GM21528 (cell line): ENCODE data around the gene SCG5.

ENCODE experiments used
- ATAC-seq: cut with Tn5 transposase; IDR thresholded peaks from one replicate; pipeline ENCODE4 v1.9.1; 2021; ENCODE audit warnings: mild to moderate bottlenecking, moderate library complexity; ENCODE audit not compliant: unreplicated experiment, low FRiP score

Gene SCG5

GRCh38 chr15:32657941-32658340 lies 16.4 kb downstream of the SCG5 start:
- ATAC-seq = no peak

GRCh38 chr15:32659340-32660155 lies 18.0 kb downstream of the SCG5 start:
- ATAC-seq = no peak

- no peak for ATAC-seq
These were observed 22.2 kb downstream of the SCG5 start for GRCh38 chr15:32663671-32664070.

DNA sequence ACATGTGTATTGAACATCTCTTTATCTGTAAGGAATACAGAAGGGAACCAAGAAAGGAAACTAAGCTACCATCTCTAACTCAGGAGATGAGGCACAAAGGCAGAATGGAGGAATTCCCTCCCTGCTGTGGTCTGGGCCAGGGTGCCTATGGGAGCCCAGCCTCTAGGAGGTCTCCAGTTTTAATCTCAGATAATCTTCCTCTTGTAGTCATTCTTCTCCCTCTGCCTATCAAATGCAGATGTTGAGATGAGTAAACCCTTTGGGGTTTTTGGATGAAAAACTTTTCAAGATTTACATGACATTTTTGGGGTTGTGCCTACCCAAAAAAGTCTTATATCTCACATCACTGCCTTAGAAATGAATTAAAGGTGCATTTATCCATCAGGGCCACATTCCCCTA lies 23.3 kb downstream of the SCG5 start:
- ATAC-seq = no peak

GRCh38 chr15:32667321-32667720 lies 25.8 kb downstream of the SCG5 start:
- no peak for ATAC-seq

- ATAC-seq = no peak
These were observed 27.4 kb downstream of the SCG5 start for GRCh38 chr15:32668942-32669341.

DNA sequence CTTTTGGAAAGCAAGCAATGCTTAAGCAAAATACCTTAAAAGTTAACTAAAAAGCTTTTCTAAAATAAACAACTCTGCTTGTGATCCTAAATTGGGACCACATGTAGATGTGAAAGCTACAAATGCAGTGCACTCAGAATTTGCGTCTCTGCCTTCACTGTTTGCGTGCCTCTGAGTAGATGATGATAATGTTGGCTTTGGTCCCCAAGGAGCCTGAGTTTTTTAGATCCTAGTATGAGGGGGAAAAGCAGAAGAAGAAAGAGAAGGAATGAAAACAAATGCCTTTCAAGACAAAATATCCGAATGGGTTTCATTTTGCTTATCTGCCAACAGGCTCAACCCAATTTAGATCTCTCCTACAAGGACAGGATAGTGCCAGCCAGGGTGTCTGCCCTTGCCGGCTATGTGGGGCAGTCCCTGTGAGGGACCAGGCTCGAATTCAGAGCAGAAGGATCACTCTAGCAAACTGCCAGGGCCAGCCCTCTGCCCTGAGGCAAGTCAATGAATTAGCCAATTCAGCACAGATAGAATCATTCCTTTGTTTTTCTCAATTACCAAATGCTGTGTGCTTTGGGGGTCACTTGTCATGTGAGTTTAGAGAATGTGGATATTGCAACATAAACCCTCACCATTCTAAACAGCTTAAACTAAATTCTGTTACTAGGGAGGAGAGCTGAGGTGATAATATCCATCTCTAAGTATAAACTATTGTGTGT lies 28.5 kb downstream of the SCG5 start:
- no peak for ATAC-seq

DNA sequence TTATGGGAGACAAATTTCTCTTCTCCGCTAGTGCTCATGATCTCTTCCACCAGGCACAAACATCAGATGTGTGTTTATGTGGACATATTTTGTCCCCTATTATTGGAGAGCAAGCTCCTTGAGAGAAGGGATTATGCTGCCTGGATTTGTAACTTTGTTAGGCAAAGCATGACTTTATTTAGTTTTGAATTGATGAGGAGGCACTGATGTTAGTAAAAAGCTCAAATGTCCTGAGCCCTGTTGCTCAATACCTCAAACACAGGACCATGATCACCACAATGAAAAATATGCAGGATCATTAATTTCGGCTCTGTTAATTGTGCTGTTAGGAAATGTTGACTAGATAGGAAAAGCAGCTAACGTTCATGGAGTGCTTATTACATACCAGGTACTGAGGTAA lies 29.1 kb downstream of the SCG5 start:
- no peak for ATAC-seq

DNA sequence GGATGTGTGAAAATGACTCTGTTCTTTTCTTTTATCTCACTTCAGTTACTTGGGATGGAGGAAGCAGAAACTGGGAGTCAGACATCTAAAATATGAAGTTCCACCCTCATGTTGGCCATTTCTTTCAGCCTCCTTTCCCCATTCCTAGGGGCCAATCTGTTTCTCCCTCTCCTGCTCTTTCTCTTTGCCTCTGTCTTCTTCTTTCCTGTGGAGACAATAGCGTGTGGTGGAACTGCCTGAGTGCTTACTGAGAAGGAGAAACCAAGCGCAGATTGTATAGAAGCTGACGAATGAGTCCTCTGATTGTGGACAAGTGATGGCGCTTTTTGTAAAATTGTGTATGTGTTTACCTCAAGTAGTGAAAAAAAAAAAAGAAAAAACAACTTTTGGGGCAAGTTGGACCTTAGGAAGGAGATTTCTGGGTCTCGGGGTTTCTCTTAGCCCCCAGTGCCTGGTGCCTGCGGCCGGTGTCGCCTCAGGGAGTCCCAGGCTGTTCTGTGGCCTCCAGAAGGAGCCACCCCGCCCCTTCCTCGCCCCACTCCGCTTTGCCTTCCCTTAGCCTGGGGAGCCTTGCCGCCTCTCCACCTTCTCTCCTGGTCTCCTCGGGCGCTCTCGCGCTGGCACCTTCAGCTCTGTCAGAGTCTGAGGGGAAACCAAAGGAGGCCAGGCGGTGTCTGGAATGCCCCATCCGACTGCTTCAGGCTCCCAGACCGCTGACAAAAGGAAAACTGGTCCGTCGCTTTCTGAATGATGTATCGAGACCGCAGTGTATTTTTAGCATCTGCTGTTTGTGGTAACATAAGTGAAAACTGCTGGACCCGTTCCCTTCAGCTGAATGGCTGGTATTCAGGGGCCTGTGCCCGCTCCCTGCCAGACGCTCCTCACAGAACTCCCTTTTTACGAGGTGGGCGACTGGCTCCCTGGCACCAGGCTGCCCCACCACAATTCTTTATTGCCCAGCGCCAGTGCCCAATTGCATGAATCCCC lies 30.1 kb downstream of the SCG5 start:
- no peak for ATAC-seq

DNA sequence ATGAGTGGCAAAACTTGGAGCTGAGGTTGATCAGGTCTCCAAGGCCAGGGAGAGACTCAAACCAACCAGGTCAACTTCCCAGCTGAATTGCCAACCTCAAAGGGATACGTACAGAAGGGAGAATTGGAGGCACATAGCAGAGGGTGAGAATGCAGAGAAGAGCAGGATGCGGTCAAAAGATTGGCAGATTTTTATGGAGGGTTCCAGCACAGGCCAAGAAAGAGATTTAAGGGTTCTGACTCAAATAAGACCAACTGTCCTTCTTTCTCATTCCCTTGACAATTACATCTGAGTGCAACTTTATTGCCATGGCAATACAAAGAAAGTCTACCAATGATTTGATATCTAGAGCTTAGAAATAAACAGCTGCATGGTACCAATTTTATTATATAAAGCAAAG lies 33.2 kb downstream of the SCG5 start:
- no peak for ATAC-seq

- ATAC-seq = no peak
These were observed 34.0 kb downstream of the SCG5 start for GRCh38 chr15:32675466-32675865.

GRCh38 chr15:32676169-32676568 lies 34.7 kb downstream of the SCG5 start:
- no peak for ATAC-seq

DNA sequence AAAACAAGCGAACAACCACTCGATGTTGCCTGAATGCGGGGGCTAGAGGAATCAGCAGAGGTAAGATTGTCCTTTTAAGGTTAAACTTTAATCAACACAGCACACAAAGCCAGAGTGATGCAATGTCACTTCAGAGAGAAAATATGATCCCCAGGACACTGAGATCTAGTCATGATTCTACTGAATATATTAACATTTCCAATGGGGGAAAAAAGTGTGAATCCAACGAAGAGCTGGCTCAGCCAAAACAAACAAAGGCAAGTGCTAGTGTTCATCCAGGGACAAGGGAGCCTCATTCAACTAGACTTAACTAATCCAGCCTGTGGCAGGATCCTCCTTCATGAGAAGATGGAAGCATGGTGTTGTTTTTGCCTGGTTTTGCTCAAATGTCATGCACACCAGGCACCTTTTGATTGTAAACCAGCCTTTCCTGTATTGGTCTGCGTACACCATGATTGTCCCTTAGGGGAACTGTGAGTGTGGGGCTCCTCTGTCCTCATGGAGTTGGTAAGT lies 35.8 kb downstream of the SCG5 start:
- no peak for ATAC-seq

GRCh38 chr15:32679298-32679690 lies 37.8 kb downstream of the SCG5 start:
- ATAC-seq = no peak

DNA sequence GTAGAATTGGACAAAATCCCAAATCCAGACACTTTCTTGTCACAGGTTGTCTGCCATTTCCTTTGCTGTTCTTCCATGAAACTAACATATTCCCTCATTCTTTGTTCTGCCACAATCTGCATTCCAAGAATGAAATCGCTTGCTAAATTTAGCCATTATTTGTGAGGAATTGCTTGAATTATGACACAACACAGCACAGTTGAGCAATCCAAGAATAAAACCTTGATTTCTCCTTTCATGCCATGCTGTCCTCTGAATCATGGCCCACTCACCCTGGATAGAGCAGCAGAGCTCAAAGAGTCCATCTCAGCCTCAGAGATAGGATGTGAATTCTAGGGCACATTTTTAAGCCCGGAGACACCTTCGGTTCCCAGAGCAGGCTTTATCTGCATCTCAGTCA lies 41.1 kb downstream of the SCG5 start:
- no peak for ATAC-seq

DNA sequence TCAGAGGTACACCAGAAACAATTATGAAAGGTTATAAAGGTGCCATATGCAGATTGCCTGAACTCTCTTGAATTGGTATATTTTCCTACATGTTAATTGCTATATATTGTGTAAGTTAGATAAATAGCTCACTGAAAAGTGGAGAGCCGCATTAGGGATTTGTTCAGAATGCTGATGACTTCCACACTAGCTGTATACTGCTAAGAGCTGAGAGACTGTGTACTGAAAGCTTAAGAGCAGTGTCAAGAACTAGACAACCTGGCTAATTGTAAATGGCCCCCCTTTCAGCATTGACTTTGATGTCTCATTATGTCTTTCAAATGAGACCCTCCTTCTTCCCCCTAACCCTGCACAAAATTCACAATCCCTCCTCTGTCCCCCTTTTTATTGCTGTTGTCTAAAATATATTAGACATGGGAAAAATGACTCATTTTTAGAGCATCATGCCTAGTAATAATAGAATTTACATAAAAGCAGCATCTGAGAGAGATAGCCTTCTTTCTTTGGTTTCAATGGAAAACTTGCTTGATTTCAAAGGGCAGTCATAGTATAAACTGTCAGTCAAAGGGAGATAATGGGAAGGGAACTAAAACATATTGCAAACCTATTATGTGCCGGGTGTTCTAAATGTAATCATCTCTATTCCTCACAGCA lies 41.6 kb downstream of the SCG5 start:
- no peak for ATAC-seq

DNA sequence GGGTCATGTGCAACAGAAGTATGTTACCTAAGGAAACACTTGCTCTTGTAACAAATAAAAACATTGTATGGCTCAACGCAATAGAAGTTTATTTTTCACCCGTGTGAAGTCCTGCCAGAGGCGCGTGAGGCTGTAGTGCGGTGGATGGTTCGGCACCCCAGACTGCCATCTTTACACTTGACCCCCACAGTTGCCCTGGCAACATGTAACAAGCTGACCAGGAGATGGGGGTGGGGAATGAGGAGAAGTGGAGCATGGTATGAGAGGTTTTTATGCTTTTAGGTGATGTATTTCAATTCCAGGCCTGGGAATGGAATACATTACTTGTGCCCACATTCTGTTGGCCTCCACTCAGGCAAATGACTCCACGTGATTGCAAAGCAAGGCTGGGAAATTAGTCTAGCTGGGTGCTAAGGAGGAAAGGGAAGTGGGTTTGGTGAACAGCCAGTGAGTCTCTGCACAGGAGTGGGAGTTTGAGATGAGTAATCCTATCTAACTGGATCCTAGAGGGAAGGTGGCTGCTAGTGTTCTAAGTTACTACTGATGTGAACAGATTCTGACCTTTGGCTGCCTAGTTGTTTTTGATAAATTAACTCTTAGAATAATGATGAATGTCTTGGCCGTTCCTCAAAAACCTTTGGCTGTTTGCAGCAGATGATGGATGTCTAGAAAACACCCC lies 42.5 kb downstream of the SCG5 start:
- no peak for ATAC-seq

GRCh38 chr15:32685576-32685975 lies 44.1 kb downstream of the SCG5 start:
- no peak for ATAC-seq

- no peak for ATAC-seq
These were observed 46.0 kb downstream of the SCG5 start for GRCh38 chr15:32687556-32687955.
